NK-92 (cell line): Measurements from ENCODE around the gene VWA8.
"Not testable (repeated sequence)": the region's sequence is repeated elsewhere in the genome, so short reads cannot be mapped to it uniquely, and the experiment has no call there.

ENCODE experiments used
- DNase-seq: peaks from one replicate; lab custom pipeline; 2025; ENCODE audit not compliant: unreplicated experiment; lab: John Stamatoyannopoulos, UW

The VWA8 gene

GRCh38 chr13:41542281-41542680 is 418.6 kb downstream of the VWA8 start:
- no peak for DNase-seq

GRCh38 chr13:41541142-41541938 is 419.6 kb downstream of the VWA8 start:
- DNase-seq, result no peak

- DNase-seq, result not testable (repeated sequence)
Measured at GRCh38 chr13:41540240-41540639, 420.7 kb downstream of the VWA8 start.

- DNase-seq, result no peak
Measured at GRCh38 chr13:41533266-41534052, 427.4 kb downstream of the VWA8 start.

- DNase-seq, result no peak
Measured at GRCh38 chr13:41528021-41528420, 432.9 kb downstream of the VWA8 start.

GRCh38 chr13:41520660-41521630 is 440.0 kb downstream of the VWA8 start:
- DNase-seq, result no peak

GRCh38 chr13:41520016-41520659 is 440.8 kb downstream of the VWA8 start:
- no peak for DNase-seq
